ENCODE data around the gene FAM156B. TPM values are rescaled to one million over a fixed set of nuclear protein-coding genes. Genes with fewer than 3 reads are reported as not detected.
"Not testable (repeated sequence)": the region's sequence is repeated elsewhere in the genome, so short reads cannot be mapped to it uniquely, and the experiment has no call there.

The FAM156B gene
- total and polyA plus RNA-seq, 2 of the 8 experiments (the other 6 are each of a cell fraction or from before 2014, with no cell fraction given): 9.1 to 36.2 TPM

GRCh38 chrX:52913681-52914080 lies 16.6 kb downstream of the FAM156B start:
- WGBS, 2 experiments (ENCODE audit: extremely low coverage in 1 of 2, insufficient coverage in 1 of 2, insufficient read length in 1 of 2, insufficient replicate concordance in 2 of 2, low coverage in 1 of 2, low lambda C conversion rate in 2 of 2, missing lambda C conversion rate in 1 of 2): no CpG with 5 or more reads among the region's 9 CpGs
- H2BK15ac ChIP-seq (ENCODE audit: low read length): not testable (repeated sequence)

GRCh38 chrX:52914704-52915103 lies 17.6 kb downstream of the FAM156B start:
- H3K36me3 ChIP-seq (ENCODE audit: control insufficient read depth in 2 of 4, insufficient read depth in 4 of 4, low read length in 3 of 4); H2BK5ac ChIP-seq (ENCODE audit: low read depth, low read length); H3K27ac ChIP-seq (ENCODE audit: low read depth, low read length); H2BK20ac ChIP-seq (ENCODE audit: low read length); H2BK12ac ChIP-seq (ENCODE audit: low read depth, low read length); H2AK5ac ChIP-seq (ENCODE audit: low read depth, low read length); H3K9ac ChIP-seq (replicated peaks in 1 of 4; ENCODE audit: extremely low read depth in 1 of 4, low read depth in 3 of 4, low read length in 3 of 4); H3K23ac ChIP-seq (ENCODE audit: insufficient read length); H3K4me2 ChIP-seq (ENCODE audit: insufficient read depth in 1 of 2, low read depth in 2 of 2, low read length in 2 of 2); DNase-seq (ENCODE audit: low read depth in 1 of 2, low spot score in 2 of 2); H3K18ac ChIP-seq (ENCODE audit: extremely low read depth, low read length); H3K14ac ChIP-seq (ENCODE audit: insufficient read length); H2AFZ ChIP-seq (ENCODE audit: low read length); H3K79me2 ChIP-seq (ENCODE audit: control insufficient read depth in 1 of 2, insufficient read depth in 2 of 2, low read length in 2 of 2); H3K27me3 ChIP-seq (replicated peaks in 1 of 4; ENCODE audit: control insufficient read depth in 3 of 4, extremely low read depth in 1 of 4, insufficient read depth in 3 of 4, low read length in 3 of 4); H3K23me2 ChIP-seq (ENCODE audit: low read depth, low read length); H2BK15ac ChIP-seq (ENCODE audit: low read length); POLR2A ChIA-PET (ENCODE audit: partially characterized antibody); FAIRE-seq; H3K4me3 ChIP-seq (ENCODE audit: extremely low read depth in 1 of 4, insufficient read depth in 2 of 4, low read depth in 3 of 4, low read length in 4 of 4); H3K79me1 ChIP-seq (ENCODE audit: low read depth, low read length); H3K56ac ChIP-seq (replicated peaks; ENCODE audit: insufficient read length, low read depth, low read length); H4K8ac ChIP-seq (ENCODE audit: extremely low read depth, insufficient read depth, low read length); H3K4ac ChIP-seq (replicated peaks; ENCODE audit: insufficient read length, low read depth, low read length); H4K91ac ChIP-seq (replicated peaks; ENCODE audit: insufficient read length, low read length); H4K20me1 ChIP-seq (replicated peaks in 1 of 2; ENCODE audit: control insufficient read depth in 1 of 2, insufficient read depth in 2 of 2, low read length in 2 of 2); H3K9me3 ChIP-seq (ENCODE audit: insufficient read depth in 2 of 2, low read depth in 1 of 2, low read length in 1 of 2); H2BK120ac ChIP-seq (replicated peaks; ENCODE audit: low read depth, low read length); H3K4me1 ChIP-seq (replicated peaks in 1 of 4; ENCODE audit: control insufficient read depth in 3 of 4, insufficient read depth in 4 of 4, low read length in 3 of 4); CTCF ChIA-PET (ENCODE audit: partially characterized antibody); H4K5ac ChIP-seq (ENCODE audit: insufficient read length, low read depth, low read length): not testable (repeated sequence)
- no CpG with 5 or more reads among the region's 3 CpGs for WGBS, 2 experiments (ENCODE audit: extremely low coverage in 1 of 2, insufficient coverage in 1 of 2, insufficient read length in 1 of 2, insufficient replicate concordance in 2 of 2, low coverage in 1 of 2, low lambda C conversion rate in 2 of 2, missing lambda C conversion rate in 1 of 2)

More at GRCh38 chrX:52913681-52914080, 16.6 kb downstream of the FAM156B start:
- H3K36me3 ChIP-seq (ENCODE audit: control insufficient read depth in 2 of 4, insufficient read depth in 4 of 4, low read length in 3 of 4); H3K4me1 ChIP-seq (replicated peaks in 1 of 4; ENCODE audit: control insufficient read depth in 3 of 4, insufficient read depth in 4 of 4, low read length in 3 of 4); H3K4me2 ChIP-seq (ENCODE audit: insufficient read depth in 1 of 2, low read depth in 2 of 2, low read length in 2 of 2); H3K14ac ChIP-seq (ENCODE audit: insufficient read length); H3K27me3 ChIP-seq (replicated peaks in 1 of 4; ENCODE audit: control insufficient read depth in 3 of 4, extremely low read depth in 1 of 4, insufficient read depth in 3 of 4, low read length in 3 of 4); H4K5ac ChIP-seq (ENCODE audit: insufficient read length, low read depth, low read length); H4K8ac ChIP-seq (ENCODE audit: extremely low read depth, insufficient read depth, low read length); H3K27ac ChIP-seq (ENCODE audit: low read depth, low read length); H2BK120ac ChIP-seq (replicated peaks; ENCODE audit: low read depth, low read length); H3K23me2 ChIP-seq (ENCODE audit: low read depth, low read length); H3K79me1 ChIP-seq (ENCODE audit: low read depth, low read length); H4K20me1 ChIP-seq (replicated peaks in 1 of 2; ENCODE audit: control insufficient read depth in 1 of 2, insufficient read depth in 2 of 2, low read length in 2 of 2); H2BK12ac ChIP-seq (ENCODE audit: low read depth, low read length); H3K56ac ChIP-seq (replicated peaks; ENCODE audit: insufficient read length, low read depth, low read length); CTCF ChIA-PET (ENCODE audit: partially characterized antibody); H4K91ac ChIP-seq (replicated peaks; ENCODE audit: insufficient read length, low read length); H2AK5ac ChIP-seq (ENCODE audit: low read depth, low read length); H2BK20ac ChIP-seq (ENCODE audit: low read length); H3K79me2 ChIP-seq (ENCODE audit: control insufficient read depth in 1 of 2, insufficient read depth in 2 of 2, low read length in 2 of 2); H2AFZ ChIP-seq (ENCODE audit: low read length); H3K4me3 ChIP-seq (ENCODE audit: extremely low read depth in 1 of 4, insufficient read depth in 2 of 4, low read depth in 3 of 4, low read length in 4 of 4); H3K18ac ChIP-seq (ENCODE audit: extremely low read depth, low read length); H2BK5ac ChIP-seq (ENCODE audit: low read depth, low read length); H3K9me3 ChIP-seq (ENCODE audit: insufficient read depth in 2 of 2, low read depth in 1 of 2, low read length in 1 of 2); DNase-seq (ENCODE audit: low read depth in 1 of 2, low spot score in 2 of 2); H3K4ac ChIP-seq (replicated peaks; ENCODE audit: insufficient read length, low read depth, low read length); POLR2A ChIA-PET (ENCODE audit: partially characterized antibody); H3K23ac ChIP-seq (ENCODE audit: insufficient read length); H3K9ac ChIP-seq (replicated peaks in 1 of 4; ENCODE audit: extremely low read depth in 1 of 4, low read depth in 3 of 4, low read length in 3 of 4): not testable (repeated sequence)
- peak; percentile 36 for FAIRE-seq

Measured in H1 (cell line).